GM21717 (cell line): Measurements from ENCODE around the gene GRIK2.

Source experiments
- ATAC-seq: cut with Tn5 transposase; IDR thresholded peaks from one replicate; pipeline ENCODE4 v1.9.1; 2021; ENCODE audit warnings: mild to moderate bottlenecking, moderate library complexity; ENCODE audit not compliant: unreplicated experiment

The GRIK2 gene

DNA sequence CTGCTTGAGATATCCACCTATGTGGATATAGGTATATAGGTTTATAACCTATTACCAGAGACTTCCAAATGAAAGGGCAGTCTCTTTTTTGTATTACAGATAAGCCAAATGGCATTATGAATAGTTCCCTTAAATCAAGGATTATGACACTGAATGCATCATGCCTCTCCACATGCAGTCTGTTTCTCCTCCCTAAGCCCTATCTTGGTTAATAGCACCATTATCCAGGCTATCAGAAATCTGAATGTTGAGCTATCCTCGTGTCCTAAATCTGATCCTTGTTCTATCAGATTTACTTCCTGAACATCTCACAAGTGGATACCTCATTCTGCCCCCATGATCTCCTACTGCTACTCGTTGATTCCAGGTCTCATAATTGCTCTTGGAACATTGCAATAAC, 138.0 kb downstream of the GRIK2 start:
- no peak for ATAC-seq

DNA sequence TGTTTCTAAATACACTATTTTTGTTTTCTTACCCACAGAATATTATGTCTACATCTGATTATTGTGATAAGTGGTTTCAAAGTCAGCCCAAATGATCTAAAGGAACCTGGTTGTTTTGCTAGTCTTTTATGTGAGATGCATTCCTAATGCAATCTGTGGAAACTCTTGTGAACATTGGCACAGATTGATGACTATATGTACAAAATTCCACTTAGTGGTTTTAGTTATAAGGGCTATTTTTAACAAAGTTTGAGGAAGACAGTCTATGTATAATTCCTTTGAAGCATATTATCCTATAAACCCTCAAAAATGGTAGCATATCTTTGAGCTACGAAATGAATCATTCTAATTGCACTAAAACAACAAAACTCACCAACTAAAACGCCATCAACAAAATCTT, 140.9 kb downstream of the GRIK2 start:
- ATAC-seq: no peak

DNA sequence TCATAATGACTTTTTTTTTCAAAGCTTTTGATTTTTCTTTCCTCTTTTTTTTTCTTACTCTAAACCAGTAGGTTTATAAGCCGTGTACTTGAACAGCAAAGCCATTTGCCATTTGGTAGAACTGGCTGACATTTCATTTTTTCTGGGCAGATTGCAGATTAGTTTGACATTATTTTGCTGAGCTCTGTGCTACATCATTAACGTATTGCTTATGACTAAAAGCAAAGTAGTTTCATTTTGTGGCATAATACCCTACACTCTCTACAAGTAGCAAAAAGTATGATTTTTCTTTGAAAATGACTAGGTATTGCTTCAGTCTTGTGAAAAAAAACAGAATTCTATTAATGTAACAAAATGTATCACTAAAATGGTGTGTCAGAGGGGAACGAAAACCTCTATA, 141.3 kb downstream of the GRIK2 start:
- no peak for ATAC-seq

DNA sequence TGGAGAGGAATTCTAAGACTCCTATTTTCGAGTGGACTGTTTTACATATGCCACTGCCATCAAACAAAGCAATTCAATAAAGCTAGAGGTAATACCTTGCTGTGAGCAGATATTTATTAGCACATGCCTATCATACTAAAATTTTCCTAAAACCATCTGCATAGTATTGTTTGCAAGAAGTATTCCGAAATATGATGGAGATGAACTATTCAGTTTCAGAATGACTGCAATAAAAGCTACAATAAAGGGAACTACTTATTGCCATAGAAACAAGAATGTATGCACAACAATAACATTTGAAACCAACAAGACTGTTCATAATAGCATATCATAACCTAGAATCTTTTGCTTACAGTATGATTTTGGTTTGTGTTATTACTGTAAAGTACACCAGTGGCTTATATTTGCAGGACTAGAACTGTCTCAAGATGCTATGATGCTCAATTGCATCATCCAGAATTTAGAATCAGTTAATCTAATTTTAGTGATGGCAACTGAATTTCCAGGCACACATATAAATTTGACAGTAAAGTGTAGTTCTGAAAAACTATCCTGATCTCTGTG, 144.3 kb downstream of the GRIK2 start:
- no peak for ATAC-seq

DNA sequence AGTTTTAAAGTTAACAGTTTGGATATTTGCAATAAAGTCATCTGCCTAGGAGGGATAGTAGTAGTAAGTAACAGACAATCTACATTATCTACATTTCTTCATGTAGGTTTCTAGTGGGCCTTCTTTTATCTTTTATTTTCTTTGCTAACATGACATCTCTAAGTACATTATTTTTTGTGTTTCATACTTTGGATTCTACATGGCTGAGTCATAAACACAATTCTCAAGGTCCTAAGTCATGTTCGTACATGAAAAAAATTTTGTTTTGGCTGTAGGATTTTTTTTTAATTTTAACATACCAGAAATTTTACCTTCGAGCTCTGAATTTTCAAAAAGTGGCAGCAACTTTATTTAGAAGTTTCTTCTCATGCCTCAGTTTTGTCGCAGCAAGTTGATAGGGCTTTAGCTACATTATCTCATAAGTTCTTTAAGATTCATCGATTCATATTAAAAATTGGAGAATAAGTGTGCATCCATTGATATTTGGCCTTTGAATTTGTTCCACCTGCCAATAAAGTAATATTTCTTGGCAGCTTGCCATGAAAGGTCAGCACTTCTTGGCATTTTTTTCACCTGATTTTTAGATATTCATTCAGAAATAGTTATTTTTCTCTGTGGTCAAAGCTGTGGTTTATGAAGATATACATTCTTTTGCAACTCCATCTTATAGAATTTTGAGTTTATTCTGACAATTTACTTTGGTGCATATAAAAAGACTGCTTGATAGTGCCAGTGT, 146.2 kb downstream of the GRIK2 start:
- ATAC-seq: no peak

DNA sequence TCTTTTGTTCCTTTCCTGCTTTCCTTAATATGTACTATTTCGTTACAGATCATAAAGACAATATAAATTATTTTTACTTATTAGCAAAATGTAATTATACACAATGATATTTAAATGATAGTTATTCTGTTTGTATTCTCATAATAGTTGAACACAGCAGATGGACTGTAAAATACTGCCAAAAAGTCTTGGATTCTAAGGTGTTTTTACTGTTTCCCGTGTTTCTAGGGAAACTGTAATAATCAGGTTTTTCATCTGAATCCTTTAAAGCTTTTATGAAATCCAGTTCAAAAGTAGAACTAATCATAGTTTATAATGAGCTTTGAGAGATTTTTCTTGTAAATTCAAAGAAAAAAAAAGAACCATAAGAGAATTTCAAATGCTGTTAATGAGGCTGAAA, 148.4 kb downstream of the GRIK2 start:
- ATAC-seq: no peak

DNA sequence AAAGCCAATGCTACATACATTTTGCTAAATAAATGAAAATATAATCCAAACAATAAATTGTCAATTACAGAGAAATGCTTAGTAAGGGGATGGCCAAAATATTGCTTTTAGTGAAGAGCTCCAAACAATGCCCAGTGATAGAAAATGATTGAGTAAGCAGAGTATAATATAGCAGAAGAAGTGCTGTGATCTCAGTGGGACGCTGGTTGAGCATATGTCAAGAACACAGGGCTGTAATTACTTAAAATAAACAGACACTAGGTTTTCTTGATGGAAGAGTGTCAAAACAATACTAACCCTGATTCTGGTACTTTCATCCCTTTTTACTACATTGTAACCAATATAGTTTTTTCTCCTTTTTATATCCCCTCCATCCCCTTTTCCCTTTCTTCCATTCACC, 150.3 kb downstream of the GRIK2 start:
- ATAC-seq: no peak

DNA sequence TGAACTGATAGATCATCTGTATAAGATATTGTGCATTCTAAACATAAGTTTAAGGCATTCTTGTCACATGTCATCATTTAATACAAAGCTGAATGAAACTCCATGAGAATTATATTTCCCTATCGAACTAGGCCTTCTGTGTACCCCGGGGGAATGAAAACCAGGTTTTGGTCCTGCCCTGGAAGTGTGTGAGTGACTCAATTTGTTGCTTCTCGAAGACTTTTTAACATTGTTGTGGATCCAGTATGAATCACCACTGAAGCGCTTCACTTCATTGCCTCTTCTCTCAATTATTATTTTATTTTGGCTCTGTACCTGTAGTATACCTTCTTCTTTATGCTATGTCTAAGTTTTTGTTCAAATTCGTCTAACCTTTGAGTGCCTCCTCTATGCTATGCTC, 150.8 kb downstream of the GRIK2 start:
- no peak for ATAC-seq

DNA sequence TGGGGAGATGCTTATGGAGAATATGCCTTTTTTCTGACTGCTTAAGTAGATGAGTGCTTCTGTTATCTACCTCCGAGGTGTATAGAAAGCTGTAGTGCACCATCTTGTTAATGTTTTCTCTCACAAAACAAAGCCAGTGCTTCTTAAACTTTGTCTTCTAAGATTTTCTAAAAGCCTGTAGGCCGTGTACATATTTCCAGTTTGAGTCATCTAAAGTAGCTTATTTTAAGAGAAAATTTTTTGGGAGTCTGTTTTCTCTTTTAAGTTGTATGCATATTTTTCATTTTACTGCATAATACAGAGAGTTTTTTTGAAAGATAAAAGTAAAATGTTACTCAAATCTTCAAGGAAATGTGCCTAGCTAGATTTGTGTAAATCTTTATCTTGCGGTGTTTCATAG, 151.7 kb downstream of the GRIK2 start:
- ATAC-seq: no peak

DNA sequence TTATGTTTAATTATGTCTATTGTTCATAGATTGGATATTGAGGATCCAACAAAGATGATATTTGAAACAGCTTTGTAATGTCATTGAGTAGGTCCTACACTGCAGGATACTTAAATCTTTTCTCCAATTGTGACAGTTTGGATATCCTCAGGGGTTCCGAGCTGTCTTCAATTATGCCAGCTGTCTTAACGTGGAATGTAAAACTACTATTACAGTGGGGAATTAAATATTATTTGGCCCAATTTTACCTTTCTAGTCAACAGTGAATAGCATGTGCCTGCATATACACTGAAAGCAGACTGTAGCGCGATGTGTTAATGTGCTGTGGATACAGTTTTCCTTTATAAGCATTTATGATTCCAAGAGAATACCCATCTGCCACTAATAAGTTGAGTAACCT, 156.9 kb downstream of the GRIK2 start:
- no peak for ATAC-seq

DNA sequence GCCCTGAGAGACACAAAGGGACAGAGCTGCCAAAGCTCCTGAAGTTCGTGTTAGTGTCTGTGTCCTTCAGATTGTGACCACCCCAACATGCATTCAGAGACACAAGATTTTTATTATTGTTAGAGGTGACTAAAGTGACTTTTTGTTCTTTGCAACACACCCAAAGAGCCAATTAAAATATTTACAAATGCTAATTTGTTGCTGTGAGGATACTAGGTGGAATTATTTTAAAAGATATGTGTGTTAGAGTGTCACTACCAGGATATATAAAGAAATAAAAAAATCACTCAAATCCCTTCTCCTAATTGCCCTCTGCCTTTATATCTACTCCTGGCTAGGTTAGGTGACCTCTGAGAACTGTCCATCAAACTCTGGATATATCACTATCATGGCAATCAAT, 160.7 kb downstream of the GRIK2 start:
- ATAC-seq: no peak

DNA sequence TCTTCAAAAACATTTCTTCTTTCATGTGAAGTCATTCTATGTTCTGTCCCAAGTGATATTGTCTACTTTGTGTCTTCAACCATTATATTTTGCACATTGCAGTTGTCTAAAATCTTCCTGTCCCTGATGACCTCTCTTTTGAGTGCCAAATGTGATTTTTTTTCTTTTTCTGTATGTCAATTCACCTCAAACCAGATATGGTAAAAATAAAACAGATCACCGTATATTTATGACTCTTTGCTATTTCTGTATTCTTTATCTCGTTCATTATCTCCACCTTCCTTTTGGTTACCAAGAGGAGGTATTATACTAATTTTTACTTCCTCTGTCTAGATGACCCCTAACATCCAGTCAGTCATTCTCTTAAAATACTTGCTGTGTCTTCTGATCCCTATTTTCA, 165.2 kb downstream of the GRIK2 start:
- no peak for ATAC-seq

DNA sequence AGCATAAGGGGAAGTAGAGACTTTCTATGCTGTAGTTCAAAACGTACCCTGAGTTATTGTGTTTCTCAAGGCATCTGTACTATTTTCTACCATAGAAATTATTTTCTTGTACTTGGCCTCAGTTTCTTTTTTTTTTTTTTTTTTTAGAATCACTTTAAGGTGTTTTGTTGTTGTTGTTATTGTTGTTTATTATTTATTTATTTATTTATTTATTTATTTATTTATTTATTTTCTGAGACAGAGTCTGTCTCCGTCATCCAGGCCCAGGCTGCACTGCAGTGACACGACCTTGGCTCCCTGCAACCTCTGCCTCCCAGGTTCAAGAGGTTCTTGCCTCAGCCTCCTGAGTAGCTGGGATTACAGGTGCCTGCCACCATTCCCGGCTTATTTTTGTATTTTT, 179.1 kb downstream of the GRIK2 start:
- ATAC-seq: no peak

DNA sequence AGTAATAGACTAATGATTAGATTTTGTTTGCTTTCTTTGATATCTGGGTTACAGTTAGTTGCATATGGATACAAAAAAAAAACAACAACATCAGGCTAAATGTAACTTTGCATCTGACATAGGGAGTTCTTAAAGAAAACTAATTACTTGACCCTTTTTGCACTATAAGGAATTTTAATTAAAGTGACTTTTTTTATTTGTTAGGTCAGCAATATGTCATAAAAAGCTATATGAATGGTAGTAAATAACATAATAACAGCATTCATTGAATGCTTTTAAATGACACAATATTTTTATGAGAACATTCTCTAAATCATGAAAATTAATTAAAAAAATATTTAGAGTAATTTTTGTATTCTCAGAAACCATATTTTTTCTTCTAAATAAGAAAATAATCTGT, 183.6 kb downstream of the GRIK2 start:
- no peak for ATAC-seq

DNA sequence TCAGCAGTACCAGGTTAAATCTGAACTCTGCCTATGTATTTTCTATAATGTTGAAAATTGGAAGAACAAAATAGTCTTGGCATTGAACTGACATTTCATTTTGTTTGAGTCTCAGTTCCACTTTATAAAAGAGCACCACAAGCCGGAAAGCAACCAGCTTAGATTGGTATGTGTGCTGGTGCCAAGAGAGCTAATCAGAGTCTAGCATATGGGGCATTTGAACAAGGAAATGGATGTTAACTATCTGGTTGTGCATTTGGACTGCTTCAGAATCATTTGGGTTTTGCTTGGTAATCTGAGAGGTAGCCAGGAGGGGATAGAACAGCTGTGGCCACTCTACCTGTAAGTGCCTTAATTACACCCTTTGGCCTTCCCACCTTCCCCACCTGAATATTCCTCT, 184.8 kb downstream of the GRIK2 start:
- no peak for ATAC-seq

DNA sequence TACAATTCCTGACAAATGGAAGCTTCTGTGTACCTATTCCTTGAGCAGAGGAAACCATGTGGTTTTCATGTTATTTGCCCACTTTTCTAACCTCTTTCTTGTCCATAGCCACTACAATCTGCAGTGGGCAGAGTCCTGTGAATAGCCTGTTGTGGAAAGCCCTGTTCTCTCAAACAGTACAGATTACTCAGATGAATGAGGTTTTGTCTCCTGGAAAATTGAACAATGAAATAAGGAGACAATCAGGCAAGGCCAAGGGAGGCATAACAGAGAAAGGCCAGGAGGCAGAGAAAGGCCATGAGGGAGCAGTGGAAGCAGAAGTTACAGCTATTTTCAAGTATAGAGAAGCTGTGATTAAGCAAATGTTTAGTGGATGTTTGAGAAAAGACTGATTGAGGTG, 189.3 kb downstream of the GRIK2 start:
- no peak for ATAC-seq

DNA sequence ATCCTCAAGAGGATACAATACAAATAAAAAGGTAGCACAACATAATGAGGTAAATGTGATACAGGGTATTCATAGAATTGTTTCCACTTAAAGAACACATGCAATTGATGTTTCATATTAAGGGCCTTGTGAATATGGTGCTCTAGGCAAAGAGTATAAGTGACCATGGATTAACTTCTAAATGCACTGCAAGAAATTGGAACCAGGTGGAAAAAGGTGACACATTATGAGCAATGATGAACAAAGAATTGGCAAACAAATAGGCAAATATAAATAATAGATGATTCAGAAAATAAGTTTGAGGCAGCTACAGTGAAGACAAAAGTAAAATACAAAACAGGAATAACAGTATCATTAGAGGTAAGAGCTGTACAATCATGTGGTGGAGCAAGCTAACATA, 192.0 kb downstream of the GRIK2 start:
- no peak for ATAC-seq

DNA sequence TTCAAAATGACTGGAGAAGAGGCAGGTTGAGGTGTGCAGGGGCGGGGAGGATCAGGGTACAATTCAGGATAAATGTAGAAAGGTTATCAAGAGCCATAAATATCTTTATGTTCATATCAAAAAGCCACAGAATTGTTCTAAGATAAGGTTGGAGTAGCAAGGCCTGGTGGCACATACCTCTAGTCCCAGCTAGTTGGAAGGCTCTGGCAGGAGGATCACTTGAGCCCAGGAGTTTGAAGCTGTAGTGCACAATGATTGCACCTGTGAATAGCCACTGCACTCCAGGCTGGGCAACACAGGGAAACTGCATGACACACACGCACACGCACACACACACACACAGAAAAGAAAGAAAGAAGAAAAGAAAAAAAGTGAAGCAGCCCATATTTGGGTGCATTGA, 194.8 kb downstream of the GRIK2 start:
- no peak for ATAC-seq

DNA sequence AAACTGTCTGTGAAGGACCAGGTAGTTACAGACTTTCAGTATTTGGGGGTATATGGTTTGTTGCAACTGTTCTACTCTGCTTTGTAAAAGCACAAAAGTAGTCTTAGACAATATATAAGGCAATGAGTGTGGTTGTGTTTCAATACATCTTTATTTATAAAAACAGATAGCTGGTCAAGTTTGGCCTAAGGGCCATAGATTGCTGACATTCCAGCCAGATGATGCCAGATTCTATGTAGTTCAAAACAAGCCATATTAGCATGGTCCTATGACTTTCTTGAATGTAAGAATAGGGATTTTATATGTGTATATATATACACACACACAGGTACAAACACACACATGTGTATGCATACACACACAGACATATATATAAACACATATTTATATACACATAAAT, 201.8 kb downstream of the GRIK2 start:
- ATAC-seq: no peak

DNA sequence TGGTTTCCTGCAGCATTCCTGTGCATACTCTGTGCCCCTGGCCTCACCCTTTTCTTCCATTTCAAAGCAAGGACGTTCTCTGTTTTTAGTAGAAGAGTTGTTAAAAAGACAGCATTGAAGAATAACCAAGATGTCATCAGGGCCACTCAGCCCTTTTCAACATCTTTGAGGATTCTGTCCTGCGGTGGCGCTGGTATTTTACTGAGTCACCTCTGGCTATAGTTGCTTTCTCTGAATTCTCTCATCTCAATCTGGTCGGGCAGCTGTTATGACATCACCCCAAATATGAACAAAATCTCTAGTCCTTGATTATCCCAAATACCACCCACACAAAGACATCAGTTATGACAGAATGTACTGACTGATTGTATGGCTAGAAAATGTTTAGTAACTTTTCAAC, 204.2 kb downstream of the GRIK2 start:
- no peak for ATAC-seq

DNA sequence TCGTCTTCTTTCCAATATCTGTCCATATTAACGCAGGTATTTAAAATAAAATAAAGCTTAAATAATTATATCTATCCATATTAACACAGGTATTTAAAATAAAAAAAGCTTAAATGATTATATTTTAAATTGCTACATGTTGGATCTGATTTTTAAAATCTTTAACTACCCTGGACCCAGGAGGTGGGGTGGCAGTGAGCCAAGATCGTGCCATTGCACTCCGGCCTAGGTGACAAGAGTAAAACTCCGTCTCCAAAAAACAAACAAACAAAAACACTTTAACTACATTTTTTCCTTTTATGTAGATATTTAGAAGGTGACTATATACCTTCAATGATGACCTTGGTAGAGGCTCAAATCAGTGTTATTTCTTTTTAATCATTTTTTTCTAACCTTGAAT, 211.9 kb downstream of the GRIK2 start:
- ATAC-seq: no peak

DNA sequence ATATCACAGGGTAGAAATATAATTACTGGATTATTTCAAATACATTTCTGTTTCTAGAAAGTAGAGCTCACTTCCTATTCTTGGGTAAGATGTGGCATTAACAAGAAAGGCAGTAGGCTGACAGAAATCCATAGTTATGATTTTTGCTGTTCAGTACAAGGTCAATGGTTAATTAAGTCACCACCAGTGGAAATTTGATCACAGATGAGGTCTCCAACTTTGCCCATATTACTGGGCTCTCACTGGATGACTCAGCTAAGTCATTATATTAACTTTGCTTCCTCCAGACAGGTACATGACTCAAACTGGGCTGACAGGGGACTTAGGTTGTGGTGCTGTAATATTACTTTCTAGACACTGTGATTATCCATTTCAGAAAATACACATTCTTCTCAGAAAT, 212.4 kb downstream of the GRIK2 start:
- peak; percentile 90 for ATAC-seq

DNA sequence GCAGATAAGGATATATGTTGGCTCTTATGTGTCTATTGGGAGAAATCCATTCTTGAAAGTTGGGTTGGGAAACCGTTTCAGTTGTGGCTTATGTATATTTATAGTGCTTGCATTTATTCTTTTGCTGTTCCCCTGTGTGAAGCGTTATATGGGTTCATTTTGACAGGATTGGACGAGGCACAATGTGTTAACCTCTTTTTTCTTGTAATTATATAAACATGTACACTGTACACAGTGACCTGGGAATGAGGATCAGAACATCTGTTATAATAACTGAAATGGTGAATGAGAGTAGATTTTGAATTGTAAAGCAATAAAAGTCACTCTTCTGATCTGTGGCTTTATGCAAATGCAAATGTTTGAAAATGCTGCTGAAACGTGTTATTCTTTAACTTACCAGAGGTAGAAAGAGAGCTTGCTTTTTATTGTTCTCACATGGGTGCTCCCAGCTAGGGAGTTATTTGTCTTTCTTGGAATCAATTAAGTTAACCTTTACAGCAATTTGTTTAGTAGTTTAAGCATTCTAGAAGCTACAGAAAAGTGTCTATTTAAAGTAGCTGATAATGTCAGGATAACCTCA, 213.7 kb downstream of the GRIK2 start:
- ATAC-seq: no peak
